HL-60/S4 treated with retinoic acid at 250 ng/mL for 4 days and 3 days (cell line): ENCODE results near the gene NECTIN1.

ENCODE experiments used
- in situ Hi-C: fragments of 300-500 bp; cut with MboI; formaldehyde crosslinking; loops from 2 replicates; pipeline ENCODE4 v1.7.0; 2022; ENCODE audit warnings: low sequenced_read_pairs

The NECTIN1 gene

GRCh38 chr11:119697882-119698281, 31.1 kb downstream of the NECTIN1 start:
- in situ Hi-C loops, result no loop called here

- in situ Hi-C loops, result no loop called here
Observed at GRCh38 chr11:119697445-119697844, 31.6 kb downstream of the NECTIN1 start.

- in situ Hi-C loops, result no loop called here
Observed at GRCh38 chr11:119696378-119697222, 32.4 kb downstream of the NECTIN1 start.

- in situ Hi-C loops, result no loop called here
Observed at GRCh38 chr11:119694334-119694733, 34.7 kb downstream of the NECTIN1 start.

GRCh38 chr11:119693253-119693815, 35.7 kb downstream of the NECTIN1 start:
- in situ Hi-C loops, result no loop called here

GRCh38 chr11:119692540-119692820, 36.5 kb downstream of the NECTIN1 start:
- in situ Hi-C loops, result no loop called here

- in situ Hi-C loops, result no loop called here
Observed at GRCh38 chr11:119691701-119692539, 37.1 kb downstream of the NECTIN1 start.

GRCh38 chr11:119691020-119691666, 37.9 kb downstream of the NECTIN1 start:
- in situ Hi-C loops, result no loop called here

- in situ Hi-C loops, result no loop called here
Observed at GRCh38 chr11:119689302-119689701, 39.7 kb downstream of the NECTIN1 start.

- in situ Hi-C loops, result no loop called here
Observed at GRCh38 chr11:119688356-119688755, 40.6 kb downstream of the NECTIN1 start.

GRCh38 chr11:119687373-119688046, 41.5 kb downstream of the NECTIN1 start:
- in situ Hi-C loops, result no loop called here

- in situ Hi-C loops, result no loop called here
Observed at GRCh38 chr11:119686177-119686882, 42.7 kb downstream of the NECTIN1 start.

- in situ Hi-C loops, result no loop called here
Observed at GRCh38 chr11:119685111-119685746, 43.8 kb downstream of the NECTIN1 start.

GRCh38 chr11:119684361-119685110, 44.5 kb downstream of the NECTIN1 start:
- in situ Hi-C loops, result no loop called here

GRCh38 chr11:119683783-119684182, 45.2 kb downstream of the NECTIN1 start:
- in situ Hi-C loops, result no loop called here

GRCh38 chr11:119681361-119681910, 47.6 kb downstream of the NECTIN1 start:
- in situ Hi-C loops, result no loop called here

GRCh38 chr11:119680541-119681360, 48.2 kb downstream of the NECTIN1 start:
- in situ Hi-C loops, result no loop called here

- in situ Hi-C loops, result no loop called here
Observed at GRCh38 chr11:119679346-119679745, 49.7 kb downstream of the NECTIN1 start.
